Activated CD4-positive, alpha-beta memory T cell treated with anti-CD3 and anti-CD28 coated beads for 36 hours (primary cell): ENCODE data around the gene CHIC2. TPM values are rescaled to one million over a fixed set of nuclear protein-coding genes. Genes with fewer than 3 reads are reported as not detected.
"Not testable (repeated sequence)": the region's sequence is repeated elsewhere in the genome, so short reads cannot be mapped to it uniquely, and the experiment has no call there.

Experiments
- CTCF ChIA-PET: fragments of 350-600 bp; sonication (Branson Sonifier 250); formaldehyde crosslinking; loops from one replicate; lab custom pipeline; 2021; ENCODE audit warnings: antibody characterized with exemption, inconsistent platforms; lab: Charles Lee
- POLR2A ChIA-PET: fragments of 350-600 bp; sonication (Branson Sonifier 250); formaldehyde crosslinking; loops from one replicate; lab custom pipeline; 2021; ENCODE audit warnings: antibody characterized with exemption; lab: Charles Lee
- DNase-seq: peaks from one replicate; pipeline ENCODE4 v3.0.0-alpha.2; 2020
- H3K27ac Mint-ChIP-seq: one replicate; pipeline ENCODE4 v1.8.0; 2021; ENCODE audit warnings: mixed read lengths
- H3K27me3 Mint-ChIP-seq: one replicate; pipeline ENCODE4 v1.8.0; 2021; ENCODE audit warnings: mixed read lengths
- H3K36me3 Mint-ChIP-seq: one replicate; pipeline ENCODE4 v1.8.0; 2021; ENCODE audit warnings: mixed read lengths
- H3K4me1 Mint-ChIP-seq: one replicate; pipeline ENCODE4 v1.8.0; 2021; ENCODE audit warnings: low read depth, mixed read lengths
- H3K4me3 Mint-ChIP-seq: one replicate; pipeline ENCODE4 v1.8.0; 2021; ENCODE audit warnings: mild to moderate bottlenecking, mixed read lengths
- H3K9me3 Mint-ChIP-seq: one replicate; pipeline ENCODE4 v1.8.0; 2021; ENCODE audit warnings: mixed read lengths
- intact Hi-C: fragments of 100-400 bp; cut with micrococcal nuclease; formaldehyde crosslinking; loops from one replicate; pipeline ENCODE4 v1.15.1; 2023
- total RNA-seq, 2 experiments: library from RNA; stranded (reverse); gene quantifications; one replicate each; pipeline ENCODE4 v1.2.3, GENCODE V29; 2021

The CHIC2 gene
- 10 to 100 TPM; 11.2 to 11.8 TPM for total RNA-seq

- H3K4me1 Mint-ChIP-seq, result peaks cover 38% of the 10 kb centered on the region
- H3K36me3 Mint-ChIP-seq, result peaks cover 2% of the 10 kb centered on the region
- DNase-seq, result peak; percentile 97
- H3K27ac Mint-ChIP-seq, result peak within 1 kb of the TSS; percentile 95
- ChIA-PET CTCF (interaction anchor here (1.4 kb wide), 1 partner anchor 169 kb away, joined by 3 read pairs; no protein-coding TSS in a partner anchor), POLR2A (interaction anchor here (0.6 to 1.9 kb wide), 2 partner anchors 29 to 53 kb away, joined by 6 read pairs; no protein-coding TSS in a partner anchor)
- peak within 1 kb of the TSS; percentile 92 for H3K4me3 Mint-ChIP-seq
- intact Hi-C loops, result loop anchor here (2.0 to 10.0 kb wide), 5 partner anchors 28 to 1422 kb away; partner anchors contain the start of gene SCFD2
- H3K9me3 Mint-ChIP-seq, result no peaks in the 10 kb centered on the region
- H3K27me3 Mint-ChIP-seq, result no peaks in the 10 kb centered on the region
Measured at GRCh38 chr4:54064317-54065111, at the start of gene CHIC2. Gene CHIC2, minus strand, starts transcription at chr4:54064605. Its CDS starts 305 bp downstream, at chr4:54064300.

GRCh38 chr4:54113206-54113605 lies 48.8 kb upstream of the CHIC2 start:
- DNase-seq, H3K36me3 Mint-ChIP-seq, CTCF ChIA-PET, H3K4me3 Mint-ChIP-seq, intact Hi-C loops, H3K27ac Mint-ChIP-seq, H3K9me3 Mint-ChIP-seq: not testable (repeated sequence)
- H3K4me1 Mint-ChIP-seq, result peaks cover 16% of the 10 kb centered on the region
- POLR2A ChIA-PET, result interaction anchor here (0.6 kb wide), 1 partner anchor 980 kb away, joined by 5 read pairs; no protein-coding TSS in a partner anchor
- H3K27me3 Mint-ChIP-seq, result peaks cover 54% of the 10 kb centered on the region

GRCh38 chr4:54110019-54110416 lies 45.6 kb upstream of the CHIC2 start:
- POLR2A ChIA-PET, result no interaction called here
- DNase-seq, result no peak
- intact Hi-C loops, result no loop called here

GRCh38 chr4:54109241-54110018 lies 45.0 kb upstream of the CHIC2 start:
- ChIA-PET POLR2A (no interaction called here), CTCF (interaction anchor here (2.0 to 2.1 kb wide), 2 partner anchors 124 kb away, joined by 6 read pairs; no protein-coding TSS in a partner anchor)
- intact Hi-C loops, result loop anchor here (2.0 kb wide), 1 partner anchor 15 kb away; no protein-coding TSS in a partner anchor
- Mint-ChIP-seq H3K27me3 (peaks cover 69% of the 10 kb centered on the region), H3K4me3 (no peak overlapping the region), H3K9me3 (no peaks in the 10 kb centered on the region), H3K27ac (no peak overlapping the region), H3K36me3 (no peaks in the 10 kb centered on the region), H3K4me1 (peaks cover 32% of the 10 kb centered on the region)
- DNase-seq, result no peak

More at GRCh38 chr4:54110019-54110416, 45.6 kb upstream of the CHIC2 start:
- no peaks in the 10 kb centered on the region for H3K9me3 Mint-ChIP-seq
- H3K36me3 Mint-ChIP-seq, result no peaks in the 10 kb centered on the region
- H3K4me3 Mint-ChIP-seq, result no peak overlapping the region
- peaks cover 26% of the 10 kb centered on the region for H3K4me1 Mint-ChIP-seq
- CTCF ChIA-PET, result interaction anchor here (0.8 to 2.1 kb wide), 2 partner anchors 9 to 123 kb away, joined by 3 to 6 read pairs; no protein-coding TSS in a partner anchor
- H3K27ac Mint-ChIP-seq, result no peak overlapping the region
- peaks cover 64% of the 10 kb centered on the region for H3K27me3 Mint-ChIP-seq

GRCh38 chr4:54107951-54108748 lies 43.7 kb upstream of the CHIC2 start:
- no peak for DNase-seq
- no peaks in the 10 kb centered on the region for H3K36me3 Mint-ChIP-seq
- POLR2A ChIA-PET, result interaction anchor here (0.6 to 0.7 kb wide), 2 partner anchors 53 to 194 kb away, joined by 3 read pairs; no protein-coding TSS in a partner anchor

GRCh38 chr4:54104907-54105306 lies 40.5 kb upstream of the CHIC2 start:
- CTCF ChIA-PET, result no interaction called here
- intact Hi-C loops, result loop anchor here (5.0 kb wide), 1 partner anchor 198 kb away; no protein-coding TSS in a partner anchor

More at GRCh38 chr4:54107951-54108748, 43.7 kb upstream of the CHIC2 start:
- no peak overlapping the region for H3K27ac Mint-ChIP-seq
- peaks cover 75% of the 10 kb centered on the region for H3K27me3 Mint-ChIP-seq
- H3K9me3 Mint-ChIP-seq, result no peaks in the 10 kb centered on the region
- peak overlapping the region; percentile 23 for H3K4me3 Mint-ChIP-seq
- H3K4me1 Mint-ChIP-seq, result peaks cover 35% of the 10 kb centered on the region
- intact Hi-C loops, result loop anchor here (2.0 kb wide), 1 partner anchor 13 kb away; no protein-coding TSS in a partner anchor
- CTCF ChIA-PET, result interaction anchor here (0.7 to 2.0 kb wide), 2 partner anchors 125 to 199 kb away, joined by 3 to 6 read pairs; no protein-coding TSS in a partner anchor

GRCh38 chr4:54103190-54103574 lies 38.8 kb upstream of the CHIC2 start:
- Mint-ChIP-seq H3K9me3 (no peaks in the 10 kb centered on the region), H3K36me3 (no peaks in the 10 kb centered on the region), H3K4me3 (no peak overlapping the region), H3K27me3 (peaks cover 76% of the 10 kb centered on the region), H3K27ac (no peak overlapping the region), H3K4me1 (peaks cover 48% of the 10 kb centered on the region)
- no peak for DNase-seq
- ChIA-PET POLR2A (no interaction called here), CTCF (interaction anchor here (0.6 to 1.1 kb wide), 3 partner anchors 130 to 1419 kb away, joined by 3 read pairs; no protein-coding TSS in a partner anchor)
- intact Hi-C loops, result loop anchor here (2.0 to 5.0 kb wide), 2 partner anchors 130 to 196 kb away; no protein-coding TSS in a partner anchor

More at GRCh38 chr4:54104907-54105306, 40.5 kb upstream of the CHIC2 start:
- H3K27me3 Mint-ChIP-seq, result peaks cover 76% of the 10 kb centered on the region
- H3K9me3 Mint-ChIP-seq, result no peaks in the 10 kb centered on the region
- no peak overlapping the region for H3K27ac Mint-ChIP-seq
- H3K4me1 Mint-ChIP-seq, result peaks cover 50% of the 10 kb centered on the region
- no peaks in the 10 kb centered on the region for H3K36me3 Mint-ChIP-seq
- no peak for DNase-seq
- H3K4me3 Mint-ChIP-seq, result no peak overlapping the region
- POLR2A ChIA-PET, result no interaction called here

- peaks cover 77% of the 10 kb centered on the region for H3K27me3 Mint-ChIP-seq
- intact Hi-C loops, result loop anchor here (2.0 to 5.0 kb wide), 2 partner anchors 130 to 195 kb away; no protein-coding TSS in a partner anchor
- no peak overlapping the region for H3K4me3 Mint-ChIP-seq
- H3K9me3 Mint-ChIP-seq, result no peaks in the 10 kb centered on the region
- CTCF ChIA-PET, result interaction anchor here (1.1 kb wide), 2 partner anchors 130 to 396 kb away, joined by 3 read pairs; no protein-coding TSS in a partner anchor
- DNase-seq, result no peak
- H3K36me3 Mint-ChIP-seq, result no peaks in the 10 kb centered on the region
- peaks cover 45% of the 10 kb centered on the region for H3K4me1 Mint-ChIP-seq
- POLR2A ChIA-PET, result no interaction called here
- H3K27ac Mint-ChIP-seq, result no peak overlapping the region
Measured at GRCh38 chr4:54102531-54103106, 38.2 kb upstream of the CHIC2 start.

- Mint-ChIP-seq H3K27ac (no peak overlapping the region), H3K9me3 (no peaks in the 10 kb centered on the region), H3K4me3 (peak overlapping the region; percentile 52), H3K36me3 (no peaks in the 10 kb centered on the region), H3K4me1 (peaks cover 39% of the 10 kb centered on the region), H3K27me3 (peaks cover 78% of the 10 kb centered on the region)
- DNase-seq, result no peak
- intact Hi-C loops, result loop anchor here (2.0 to 5.0 kb wide), 2 partner anchors 131 to 194 kb away; no protein-coding TSS in a partner anchor
- ChIA-PET CTCF (no interaction called here), POLR2A (no interaction called here)
Measured at GRCh38 chr4:54101190-54102041, 37.0 kb upstream of the CHIC2 start.

GRCh38 chr4:54100595-54101189 lies 36.3 kb upstream of the CHIC2 start:
- H3K4me1 Mint-ChIP-seq, result peaks cover 42% of the 10 kb centered on the region
- peak overlapping the region; percentile 52 for H3K4me3 Mint-ChIP-seq
- DNase-seq, result peak; percentile 24
- H3K27ac Mint-ChIP-seq, result no peak overlapping the region
- CTCF ChIA-PET, result no interaction called here
- H3K36me3 Mint-ChIP-seq, result no peaks in the 10 kb centered on the region
- intact Hi-C loops, result loop anchor here (5.0 kb wide), 1 partner anchor 193 kb away; no protein-coding TSS in a partner anchor
- peaks cover 81% of the 10 kb centered on the region for H3K27me3 Mint-ChIP-seq
- POLR2A ChIA-PET, result no interaction called here
- no peaks in the 10 kb centered on the region for H3K9me3 Mint-ChIP-seq
